MM.1S (cell line): ENCODE results near the gene ABCC3.

Experiments used
- CTCF ChIP-seq: fragments of 300-600 bp; sonication (generic); IDR thresholded peaks from 2 replicates; pipeline ENCODE4 v1.5.1; 2016; ENCODE audit warnings: antibody characterized with exemption, low read length, mixed read lengths
- EZH2 ChIP-seq: fragments of 300-600 bp; sonication (generic); optimal IDR thresholded peaks from 2 replicates; pipeline ENCODE3; 2017; ENCODE audit warnings: low read depth, mild to moderate bottlenecking, antibody characterized with exemption, low read length, mixed read lengths
- EZH2phosphoT487 ChIP-seq: fragments of 300-600 bp; sonication (generic); IDR thresholded peaks from 2 replicates; pipeline ENCODE4 v1.6.1; 2018; ENCODE audit warnings: antibody characterized with exemption, low read length

GRCh38 chr17:50672071-50672470 is 37.4 kb downstream of the ABCC3 start:
- TF ChIP-seq EZH2phosphoT487 (no peak), CTCF (no peak), EZH2 (no peak)
